ENCODE measurements around the gene POLL. TPM values are rescaled to one million over a fixed set of nuclear protein-coding genes. Genes with fewer than 3 reads are reported as not detected.

Gene POLL
- total and polyA plus RNA-seq, 10 of the 15 experiments (the other 5 are each of a cell fraction or from before 2014, with no cell fraction given) = 1.5 to 25.4 (median 13.8) TPM

GRCh38 chr10:101570428-101571270 is 17.4 kb downstream of the POLL start:
- FAIRE-seq = no peak
- Histone ChIP-seq H3K4me1 (ENCODE audit: control insufficient read depth, insufficient read depth, low read length) (peaks cover 5% of the 10 kb centered on the region; the same call in 1 of the 2 replicates), H3K9ac (ENCODE audit: control insufficient read depth, insufficient read depth, low read length) (peak overlapping the region; percentile 46), H3K9me3 (replicated peaks; ENCODE audit: control insufficient read depth, insufficient read depth, low read length) (no peaks in the 10 kb centered on the region), H3K27me3 (replicated peaks in 1 of 2; ENCODE audit: control insufficient read depth in 2 of 2, insufficient read depth in 2 of 2, low read length in 1 of 2) (peaks cover 0 to 4% of the 10 kb centered on the region in 2 experiments; a peak in 1 of 4 replicates), H3K4me2 (ENCODE audit: control insufficient read depth, insufficient read depth) (peak overlapping the region; percentile 90), H3K4me3 (peak overlapping the region; percentile 78), H2AFZ (ENCODE audit: control insufficient read depth, low read depth, low read length) (peak overlapping the region; percentile 93), H4K20me1 (ENCODE audit: control insufficient read depth, insufficient read depth) (no peaks in the 10 kb centered on the region), H3K79me2 (ENCODE audit: control insufficient read depth, insufficient read depth, low read length) (no peaks in the 10 kb centered on the region), H3K27ac (ENCODE audit: control insufficient read depth, insufficient read depth) (no peak overlapping the region), H3K36me3 (ENCODE audit: control insufficient read depth in 2 of 2, insufficient read depth in 2 of 2, low read length in 1 of 2) (no peaks in the 10 kb centered on the region)
- ChIA-PET POLR2A (interaction anchor here (1.1 kb wide), 1 partner anchor 10 kb away, joined by 3 read pairs; no protein-coding TSS in a partner anchor), CTCF (interaction anchor here (0.6 to 3.5 kb wide), 37 partner anchors 10 to 677 kb away, joined by 3 to 38 read pairs (median 5); partner anchors contain the start of genes DPCD, NPM3 and POLL), SMC1A (ENCODE audit: uncharacterized antibody, unreplicated experiment) (interaction anchor here (0.6 to 3.3 kb wide), 19 partner anchors 8 to 540 kb away, joined by 3 to 14 read pairs (median 4); partner anchors contain the start of genes PDZD7 and SFXN3), RAD21 (ENCODE audit: unreplicated experiment) (interaction anchor here (0.6 to 2.3 kb wide), 15 partner anchors 10 to 399 kb away, joined by 3 to 15 read pairs (median 3); partner anchors contain the start of gene POLL)
- no peak for TF ChIP-seq IKZF2 (IDR thresholded peaks at IDR 0.05)
- TF ChIP-seq LARP7 (IDR thresholded peaks at IDR 0.05) = no peak
- TF ChIP-seq HDGF (IDR thresholded peaks at IDR 0.05) = no peak
- peak; percentile 12; the same call in 1 of the 2 replicates for TF ChIP-seq CHD2 (IDR thresholded peaks at IDR 0.05; ENCODE audit: borderline replicate concordance, low read depth, low read length)
- TF ChIP-seq SKIL (IDR thresholded peaks at IDR 0.05; ENCODE audit: low read depth, poor library complexity, severe bottlenecking) = no peak
- BruUV-seq (replicated peaks) = no TSS peak
- in situ Hi-C loops (cut with MboI) (loop anchor here (5.0 kb wide), 2 partner anchors 293 to 358 kb away; no protein-coding TSS in a partner anchor), intact Hi-C loops (cut with micrococcal nuclease; ENCODE audit: unreplicated experiment) (loop anchor here (2.0 to 5.0 kb wide), 3 partner anchors 272 to 358 kb away; no protein-coding TSS in a partner anchor)
- WGBS (ENCODE audit: insufficient coverage, insufficient replicate concordance, low lambda C conversion rate, missing lambda C conversion rate) = 20% methylated on average over 36 of the region's 37 CpGs
- ATAC-seq = peak; percentile 46
- DNase-seq (ENCODE audit: low read depth, low spot score) = no peak

Measured in GM12878 (cell line).